ENCODE results near the gene RAB4A.
"Not testable (repeated sequence)": the region's sequence is repeated elsewhere in the genome, so short reads cannot be mapped to it uniquely, and the experiment has no call there.

The RAB4A gene

GRCh38 chr1:229323885-229324553 is 53.1 kb downstream of the RAB4A start:
- DNase-seq (ENCODE audit: low read depth), result no peak
- TF ChIP-seq CTCF (IDR thresholded peaks at IDR 0.05; ENCODE audit: low read depth, low read length, missing control alignments), result no peak
- no peak overlapping the region for H3K4me3 ChIP-seq (ENCODE audit: low read depth, low read length)
- in situ Hi-C loops (cut with HindIII; ENCODE audit: low sequenced_read_pairs), result no loop called here

DNA sequence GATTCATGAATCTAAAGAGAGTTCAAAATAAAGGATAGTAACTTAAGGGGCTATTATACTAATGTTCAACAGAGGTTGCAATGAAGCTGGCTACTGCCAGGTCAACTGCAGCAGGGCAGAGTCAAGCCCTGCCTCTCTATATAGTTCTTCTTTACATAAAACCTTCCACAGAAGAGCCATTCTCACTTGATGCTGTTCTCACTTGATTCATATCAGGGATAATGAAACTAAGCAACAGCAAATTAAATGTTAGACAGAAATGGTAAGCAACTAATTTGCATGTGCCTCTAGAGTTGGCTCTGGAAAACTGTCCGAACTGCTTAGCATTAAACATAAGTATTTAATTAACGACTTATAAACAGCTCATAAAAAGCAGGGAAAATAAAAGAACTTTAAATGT is 54.5 kb downstream of the RAB4A start:
- H3K4me3 ChIP-seq (ENCODE audit: low read depth, low read length), result no peak overlapping the region
- DNase-seq (ENCODE audit: low read depth), result no peak
- in situ Hi-C loops (cut with HindIII; ENCODE audit: low sequenced_read_pairs), result no loop called here
- no peak for TF ChIP-seq CTCF (IDR thresholded peaks at IDR 0.05; ENCODE audit: low read depth, low read length, missing control alignments)

DNA sequence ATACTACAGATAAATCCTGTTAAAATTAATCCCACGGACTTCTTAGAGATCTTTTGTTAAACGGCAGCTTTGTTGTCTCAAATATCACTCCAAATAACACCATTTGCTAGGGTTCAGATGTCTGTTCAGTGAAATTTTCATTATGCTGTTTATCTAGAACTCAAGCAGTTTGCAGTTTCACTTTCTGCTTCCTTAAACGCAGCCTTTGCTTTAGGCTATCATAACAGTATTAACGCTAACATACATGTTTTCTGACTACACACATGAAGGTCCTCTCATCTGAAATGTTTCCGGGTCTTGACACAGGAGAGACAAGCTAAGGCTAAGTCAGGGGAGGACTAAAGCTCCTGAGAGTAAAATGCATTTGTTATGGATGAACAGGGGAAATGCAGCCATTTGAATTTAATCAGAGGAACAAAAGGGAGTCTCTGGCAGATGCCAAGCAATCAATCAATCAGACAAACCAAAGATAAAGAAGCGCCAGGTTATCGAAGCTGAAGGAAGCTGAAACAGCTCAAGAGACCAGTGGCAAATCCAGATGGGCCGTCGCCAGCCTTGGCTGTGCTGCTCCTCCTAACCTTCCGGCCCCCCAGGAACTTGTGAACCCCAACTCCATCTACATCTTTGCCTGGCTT is 55.1 kb downstream of the RAB4A start:
- no peak overlapping the region for H3K4me3 ChIP-seq (ENCODE audit: low read depth, low read length)
- no peak for TF ChIP-seq CTCF (IDR thresholded peaks at IDR 0.05; ENCODE audit: low read depth, low read length, missing control alignments)
- no peak for DNase-seq (ENCODE audit: low read depth)
- in situ Hi-C loops (cut with HindIII; ENCODE audit: low sequenced_read_pairs), result no loop called here

DNA sequence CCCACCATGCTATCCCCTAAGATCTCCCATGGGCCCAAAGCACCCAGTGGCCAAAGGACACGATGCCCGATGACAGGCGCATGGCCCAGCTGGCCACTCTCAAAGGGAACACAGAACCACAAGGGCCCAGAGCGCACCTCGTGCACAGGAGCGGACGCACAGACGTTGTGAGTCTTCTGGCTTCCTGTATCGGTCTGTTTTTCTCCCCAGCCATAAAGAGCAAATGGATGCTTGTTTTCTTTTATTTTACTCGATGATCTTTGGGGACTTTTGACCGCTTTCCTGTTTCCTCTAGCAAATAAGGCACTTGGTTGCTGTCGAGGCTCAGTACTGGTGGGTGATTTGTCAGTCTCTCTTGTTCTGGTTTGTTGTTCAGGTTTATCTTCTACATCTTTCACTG is 55.7 kb downstream of the RAB4A start:
- no peak overlapping the region for H3K4me3 ChIP-seq (ENCODE audit: low read depth, low read length)
- no peak for DNase-seq (ENCODE audit: low read depth)
- TF ChIP-seq CTCF (IDR thresholded peaks at IDR 0.05; ENCODE audit: low read depth, low read length, missing control alignments), result no peak
- in situ Hi-C loops (cut with HindIII; ENCODE audit: low sequenced_read_pairs), result no loop called here

DNA sequence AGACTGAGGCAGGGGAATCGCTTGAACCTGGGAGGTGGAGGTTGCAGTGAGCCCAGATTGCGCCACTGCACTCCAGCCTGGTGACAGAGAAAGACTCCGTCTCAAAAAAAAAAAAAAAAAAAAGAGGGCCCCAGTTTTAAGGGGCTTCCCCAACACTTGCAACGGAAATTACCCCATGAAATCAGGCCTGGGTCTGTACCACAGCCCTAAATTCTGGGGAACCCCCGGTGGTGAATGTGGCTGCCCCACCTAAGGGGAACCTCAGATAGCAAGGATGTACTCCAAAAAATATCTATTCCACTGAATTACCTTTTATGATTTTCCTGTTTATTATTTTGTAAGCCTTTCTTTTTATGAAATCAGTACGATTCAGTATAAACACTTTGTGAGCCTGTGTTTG is 56.9 kb downstream of the RAB4A start:
- DNase-seq (ENCODE audit: low read depth); H3K4me3 ChIP-seq (ENCODE audit: low read depth, low read length); in situ Hi-C loops (cut with HindIII; ENCODE audit: low sequenced_read_pairs): not testable (repeated sequence)

DNA sequence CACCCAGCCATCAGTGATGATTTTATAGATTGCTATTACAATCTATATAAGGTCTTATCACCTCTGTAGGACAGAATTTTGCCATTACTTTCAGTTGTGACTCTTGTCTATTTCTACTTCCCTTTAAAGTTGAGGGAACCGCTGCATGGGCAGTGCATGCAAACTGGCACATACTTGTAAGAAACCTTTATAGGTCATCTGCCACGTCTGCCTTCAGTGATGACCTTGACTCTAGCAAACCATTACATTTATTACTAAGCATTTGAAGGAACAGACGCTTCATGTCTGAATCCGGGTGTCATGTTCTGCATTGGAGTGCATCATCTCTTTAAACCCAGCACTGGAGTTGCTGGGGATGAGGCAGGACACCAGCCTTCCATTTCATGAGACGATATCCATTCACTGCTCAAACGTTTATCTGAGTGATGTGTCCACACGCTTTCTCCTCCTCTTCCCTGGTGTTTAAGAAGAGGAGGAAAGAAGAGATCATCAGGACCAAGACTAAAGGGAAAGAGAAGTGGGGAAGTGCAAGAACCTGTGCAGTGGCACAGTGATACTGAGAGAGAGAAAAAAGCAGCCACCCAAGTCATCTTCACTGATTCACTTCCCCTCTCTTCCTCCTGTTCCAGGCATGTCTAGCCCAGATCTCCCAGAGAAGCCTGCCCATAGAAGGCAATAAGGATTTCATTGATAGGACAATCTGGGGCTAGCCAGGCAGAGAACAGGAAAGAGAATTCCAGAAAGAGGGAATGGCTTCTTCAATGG is 57.9 kb downstream of the RAB4A start:
- DNase-seq (ENCODE audit: low read depth), result no peak
- no peak overlapping the region for H3K4me3 ChIP-seq (ENCODE audit: low read depth, low read length)
- in situ Hi-C loops (cut with HindIII; ENCODE audit: low sequenced_read_pairs), result no loop called here
- no peak for TF ChIP-seq CTCF (IDR thresholded peaks at IDR 0.05; ENCODE audit: low read depth, low read length, missing control alignments)

DNA sequence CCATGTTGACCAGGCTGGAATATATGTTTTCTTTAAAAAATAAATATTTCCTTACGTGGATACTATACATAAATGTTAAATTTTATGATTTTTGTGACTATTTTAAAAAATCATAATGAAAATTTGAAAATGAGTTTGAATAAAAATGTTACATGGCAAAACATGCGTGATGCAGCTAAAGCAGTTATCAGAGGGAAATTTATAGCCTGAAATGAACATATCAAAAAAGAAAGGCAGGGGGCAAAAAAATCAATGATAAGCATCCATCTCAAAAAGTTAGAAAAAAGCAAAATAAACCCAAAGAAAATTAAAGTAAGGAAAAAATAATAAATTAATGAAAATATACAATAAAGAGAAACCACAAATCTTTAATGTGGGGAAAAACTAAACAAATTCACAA is 63.4 kb downstream of the RAB4A start:
- no peak for TF ChIP-seq CTCF (IDR thresholded peaks at IDR 0.05; ENCODE audit: low read depth, low read length, missing control alignments)
- in situ Hi-C loops (cut with HindIII; ENCODE audit: low sequenced_read_pairs), result no loop called here
- no peak for DNase-seq (ENCODE audit: low read depth)
- H3K4me3 ChIP-seq (ENCODE audit: low read depth, low read length), result no peak overlapping the region

Measured in astrocyte of the cerebellum (primary cell).